ENCODE measurements around the gene PCDHGA1.

DNA sequence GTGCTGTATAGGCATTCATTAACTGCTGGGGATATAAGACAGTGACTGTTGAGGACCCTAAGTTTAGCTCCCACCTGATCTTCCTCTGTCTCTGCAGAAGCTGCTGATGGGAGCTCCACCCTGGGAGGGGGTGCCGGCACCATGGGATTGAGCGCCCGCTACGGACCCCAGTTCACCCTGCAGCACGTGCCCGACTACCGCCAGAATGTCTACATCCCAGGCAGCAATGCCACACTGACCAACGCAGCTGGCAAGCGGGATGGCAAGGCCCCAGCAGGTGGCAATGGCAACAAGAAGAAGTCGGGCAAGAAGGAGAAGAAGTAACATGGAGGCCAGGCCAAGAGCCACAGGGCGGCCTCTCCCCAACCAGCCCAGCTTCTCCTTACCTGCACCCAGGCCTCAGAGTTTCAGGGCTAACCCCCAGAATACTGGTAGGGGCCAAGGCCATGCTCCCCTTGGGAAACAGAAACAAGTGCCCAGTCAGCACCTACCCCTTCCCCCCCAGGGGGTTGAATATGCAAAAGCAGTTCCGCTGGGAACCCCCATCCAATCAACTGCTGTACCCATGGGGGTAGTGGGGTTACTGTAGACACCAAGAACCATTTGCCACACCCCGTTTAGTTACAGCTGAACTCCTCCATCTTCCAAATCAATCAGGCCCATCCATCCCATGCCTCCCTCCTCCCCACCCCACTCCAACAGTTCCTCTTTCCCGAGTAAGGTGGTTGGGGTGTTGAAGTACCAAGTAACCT, 180.7 kb downstream of the PCDHGA1 start:
- TF ChIP-seq, protein P1, sequence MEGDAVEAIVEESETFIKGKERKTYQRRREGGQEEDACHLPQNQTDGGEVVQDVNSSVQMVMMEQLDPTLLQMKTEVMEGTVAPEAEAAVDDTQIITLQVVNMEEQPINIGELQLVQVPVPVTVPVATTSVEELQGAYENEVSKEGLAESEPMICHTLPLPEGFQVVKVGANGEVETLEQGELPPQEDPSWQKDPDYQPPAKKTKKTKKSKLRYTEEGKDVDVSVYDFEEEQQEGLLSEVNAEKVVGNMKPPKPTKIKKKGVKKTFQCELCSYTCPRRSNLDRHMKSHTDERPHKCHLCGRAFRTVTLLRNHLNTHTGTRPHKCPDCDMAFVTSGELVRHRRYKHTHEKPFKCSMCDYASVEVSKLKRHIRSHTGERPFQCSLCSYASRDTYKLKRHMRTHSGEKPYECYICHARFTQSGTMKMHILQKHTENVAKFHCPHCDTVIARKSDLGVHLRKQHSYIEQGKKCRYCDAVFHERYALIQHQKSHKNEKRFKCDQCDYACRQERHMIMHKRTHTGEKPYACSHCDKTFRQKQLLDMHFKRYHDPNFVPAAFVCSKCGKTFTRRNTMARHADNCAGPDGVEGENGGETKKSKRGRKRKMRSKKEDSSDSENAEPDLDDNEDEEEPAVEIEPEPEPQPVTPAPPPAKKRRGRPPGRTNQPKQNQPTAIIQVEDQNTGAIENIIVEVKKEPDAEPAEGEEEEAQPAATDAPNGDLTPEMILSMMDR (IDR thresholded peaks at IDR 0.05), result no peak
- TF ChIP-seq EP300 (IDR thresholded peaks at IDR 0.05) (no peak), POLR2A (IDR thresholded peaks at IDR 0.05) (no peak), POLR2AphosphoS5 (IDR thresholded peaks at IDR 0.05) (no peak)
